Gastrocnemius medialis (tissue), 4 donors: ENCODE results near the gene PRODH.
"Not testable (repeated sequence)": the region's sequence is repeated elsewhere in the genome, so short reads cannot be mapped to it uniquely, and the experiment has no call there.

Experiments
- POLR2A ChIP-seq, 2 donors: fragments of 450-650 bp; IDR thresholded peaks; one replicate each; pipeline ENCODE4 v1.6.1; 2017; ENCODE audit warnings: antibody characterized with exemption in 2 of 2, mild to moderate bottlenecking in 2 of 2, moderate library complexity in 2 of 2
- TF ChIP-seq, protein P1 (sequence below), 5 experiments: fragments of 450-650 bp in 3 of 5; fragments of 200-600 bp in 2 of 5; sonication (generic) in 2 of 5; IDR thresholded peaks in 4 of 5; conservative IDR thresholded peaks in 1 of 5; 1 replicate in 4 of 5; 2 replicates in 1 of 5; pipeline ENCODE4 v1.5.1; 2016 to 2019; ENCODE audit warnings: antibody characterized with exemption in 5 of 5, mild to moderate bottlenecking in 3 of 5, moderate library complexity in 3 of 5

GRCh38 chr22:18958738-18959137 lies 22.6 kb upstream of the PRODH start:
- TF ChIP-seq, protein P1, sequence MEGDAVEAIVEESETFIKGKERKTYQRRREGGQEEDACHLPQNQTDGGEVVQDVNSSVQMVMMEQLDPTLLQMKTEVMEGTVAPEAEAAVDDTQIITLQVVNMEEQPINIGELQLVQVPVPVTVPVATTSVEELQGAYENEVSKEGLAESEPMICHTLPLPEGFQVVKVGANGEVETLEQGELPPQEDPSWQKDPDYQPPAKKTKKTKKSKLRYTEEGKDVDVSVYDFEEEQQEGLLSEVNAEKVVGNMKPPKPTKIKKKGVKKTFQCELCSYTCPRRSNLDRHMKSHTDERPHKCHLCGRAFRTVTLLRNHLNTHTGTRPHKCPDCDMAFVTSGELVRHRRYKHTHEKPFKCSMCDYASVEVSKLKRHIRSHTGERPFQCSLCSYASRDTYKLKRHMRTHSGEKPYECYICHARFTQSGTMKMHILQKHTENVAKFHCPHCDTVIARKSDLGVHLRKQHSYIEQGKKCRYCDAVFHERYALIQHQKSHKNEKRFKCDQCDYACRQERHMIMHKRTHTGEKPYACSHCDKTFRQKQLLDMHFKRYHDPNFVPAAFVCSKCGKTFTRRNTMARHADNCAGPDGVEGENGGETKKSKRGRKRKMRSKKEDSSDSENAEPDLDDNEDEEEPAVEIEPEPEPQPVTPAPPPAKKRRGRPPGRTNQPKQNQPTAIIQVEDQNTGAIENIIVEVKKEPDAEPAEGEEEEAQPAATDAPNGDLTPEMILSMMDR (IDR thresholded peaks at IDR 0.05 in 4 of 5, conservative IDR thresholded peaks at IDR 0.05 in 1 of 5): not testable (repeated sequence)
- not testable (repeated sequence) for TF ChIP-seq POLR2A (IDR thresholded peaks at IDR 0.05)
